Right hindlimb (tissue), 1 donor: ENCODE measurements around the gene LSM10.
A peak's percentile ranks its signal among the peaks of the same experiment; 100 is the strongest.

Experiments used
- DNase-seq: peaks from one replicate; pipeline ENCODE4 v3.0.0-alpha.2; 2018

Gene LSM10

DNA sequence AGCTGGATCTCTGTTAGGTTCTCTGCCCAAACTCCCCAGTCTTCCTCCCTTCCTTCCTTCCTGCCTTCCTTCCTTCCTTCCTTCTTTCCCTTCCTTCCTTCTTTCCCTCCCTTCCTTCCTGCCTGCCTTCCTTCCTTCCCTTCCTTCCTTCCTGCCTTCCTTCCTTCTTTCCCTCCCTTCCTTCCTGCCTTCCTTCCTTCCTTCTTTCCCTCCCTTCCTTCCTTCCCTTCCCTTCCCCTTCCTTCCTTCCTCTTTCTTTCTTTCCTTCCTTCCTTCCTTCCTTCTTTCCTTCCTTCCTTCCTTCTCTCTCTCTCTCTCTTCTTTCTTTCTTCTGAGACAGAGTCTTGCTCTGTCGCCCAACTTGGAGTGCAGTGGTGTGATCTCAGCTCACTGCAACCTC, 8.7 kb upstream of the LSM10 start:
- DNase-seq, result no peak

DNA sequence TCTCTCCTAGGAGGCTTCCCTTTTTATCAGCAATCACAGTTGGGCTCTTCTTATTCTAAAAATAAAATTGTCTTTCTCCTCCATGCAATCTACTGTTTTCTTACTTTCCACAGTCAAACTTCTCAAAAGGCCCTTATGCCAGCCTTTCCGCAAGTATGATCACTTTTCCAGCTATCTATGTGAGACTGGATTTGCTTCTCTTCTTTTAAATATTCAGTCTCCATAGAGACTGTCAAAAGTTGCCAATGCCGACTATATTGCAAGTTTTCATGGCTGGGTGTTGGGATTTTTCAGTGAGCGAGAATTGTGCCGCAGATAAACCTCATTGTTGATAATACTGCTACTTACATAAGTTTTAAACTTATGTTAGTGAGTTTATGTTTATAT, 4.8 kb upstream of the LSM10 start:
- DNase-seq, result no peak

DNA sequence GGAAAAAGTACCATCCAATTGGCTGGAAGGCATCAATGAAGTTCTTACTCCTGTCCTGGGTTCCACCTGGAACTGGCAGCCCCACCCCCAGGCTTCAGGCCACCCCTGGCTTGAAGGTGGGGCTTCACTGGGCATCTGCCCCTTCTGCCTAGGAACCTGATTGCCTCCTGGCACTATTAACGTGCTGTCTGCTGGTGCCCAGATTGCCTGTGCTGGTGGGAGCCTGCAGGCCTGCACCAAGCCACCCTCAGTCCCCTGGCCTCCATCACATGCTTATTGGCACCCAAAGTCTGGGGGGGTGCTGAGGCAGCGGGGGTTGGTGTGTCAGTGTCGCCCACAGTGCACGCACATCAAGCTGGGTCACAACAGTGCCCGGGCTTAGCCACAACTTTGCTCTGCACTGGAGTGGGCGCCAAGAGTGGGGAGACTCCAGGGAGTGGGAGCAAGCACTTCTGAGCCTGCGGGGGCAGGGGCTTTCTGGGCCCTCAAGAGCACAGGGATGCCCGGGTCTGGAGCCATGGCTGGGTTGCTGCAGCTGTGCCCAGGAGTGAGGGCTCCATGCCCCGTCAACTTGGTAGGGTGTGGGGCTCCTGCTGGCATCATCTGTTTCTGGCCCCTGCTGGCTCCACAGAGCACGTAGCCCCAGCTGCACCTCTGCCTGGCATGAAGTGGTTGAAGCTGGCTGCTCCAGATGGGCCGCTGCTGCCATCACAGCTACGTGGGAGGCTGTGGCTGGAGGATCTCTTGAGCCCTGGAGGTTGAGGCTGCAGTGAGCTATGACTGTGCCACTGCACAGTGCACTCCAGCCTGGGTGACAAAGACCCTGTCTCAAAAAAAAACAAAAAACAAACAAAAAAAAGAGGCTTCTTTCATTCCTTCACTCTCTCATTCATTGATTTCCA, 4.1 kb upstream of the LSM10 start:
- no peak for DNase-seq

DNA sequence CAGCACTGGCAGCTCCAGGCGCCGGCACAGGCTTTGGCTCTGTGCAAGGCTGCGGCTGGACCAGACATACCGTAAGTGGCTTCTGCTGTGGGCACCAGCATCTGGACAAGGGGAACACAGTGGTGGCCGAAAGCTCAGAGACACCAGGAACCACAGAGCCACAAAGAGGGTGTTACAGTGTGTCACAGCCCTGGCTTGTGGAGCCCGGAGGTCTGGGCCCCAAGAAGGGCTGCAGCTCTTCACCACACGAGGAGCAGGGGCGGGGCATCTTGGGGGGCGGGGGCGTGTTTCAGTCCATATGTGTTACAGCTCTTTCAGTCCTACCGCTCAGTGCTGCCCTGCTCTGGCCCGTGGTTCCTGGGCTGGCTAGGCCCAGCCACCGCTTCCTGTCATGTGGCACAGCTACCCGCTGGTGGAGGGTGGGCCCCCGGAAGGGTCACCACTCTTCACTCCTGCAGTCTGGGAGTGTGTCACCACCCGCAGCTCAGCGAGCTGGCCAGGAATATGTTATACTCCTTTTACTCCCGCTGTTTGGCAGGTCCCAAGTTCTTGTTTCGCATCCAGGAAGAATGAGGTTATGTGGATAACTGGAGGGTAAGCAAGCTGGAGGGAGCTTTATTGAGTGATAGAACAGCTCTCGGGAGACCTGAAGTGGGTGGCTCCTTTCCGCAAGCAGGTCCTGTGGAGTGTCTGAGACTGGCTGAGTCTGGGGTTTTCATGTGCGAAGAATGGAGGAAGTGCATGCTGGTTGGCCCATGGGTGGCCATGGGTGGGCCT, 3.3 kb upstream of the LSM10 start:
- DNase-seq, result peak; percentile 78

DNA sequence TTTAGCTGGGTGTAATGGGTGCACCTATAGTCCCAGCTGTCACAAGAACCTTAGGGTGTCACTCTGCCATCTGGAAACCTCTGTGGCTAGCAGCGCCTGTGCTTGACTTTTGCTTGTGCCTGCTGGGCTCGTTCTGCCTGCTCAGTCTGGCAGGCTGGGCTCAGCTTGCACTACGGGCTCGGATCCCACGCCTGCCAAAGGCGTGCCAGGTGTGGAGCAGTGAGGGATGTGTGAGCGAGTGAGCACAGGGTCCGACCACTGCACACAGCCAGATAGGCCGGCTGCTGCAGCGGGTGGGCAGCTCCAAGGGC, 2.8 kb upstream of the LSM10 start:
- DNase-seq, result no peak

DNA sequence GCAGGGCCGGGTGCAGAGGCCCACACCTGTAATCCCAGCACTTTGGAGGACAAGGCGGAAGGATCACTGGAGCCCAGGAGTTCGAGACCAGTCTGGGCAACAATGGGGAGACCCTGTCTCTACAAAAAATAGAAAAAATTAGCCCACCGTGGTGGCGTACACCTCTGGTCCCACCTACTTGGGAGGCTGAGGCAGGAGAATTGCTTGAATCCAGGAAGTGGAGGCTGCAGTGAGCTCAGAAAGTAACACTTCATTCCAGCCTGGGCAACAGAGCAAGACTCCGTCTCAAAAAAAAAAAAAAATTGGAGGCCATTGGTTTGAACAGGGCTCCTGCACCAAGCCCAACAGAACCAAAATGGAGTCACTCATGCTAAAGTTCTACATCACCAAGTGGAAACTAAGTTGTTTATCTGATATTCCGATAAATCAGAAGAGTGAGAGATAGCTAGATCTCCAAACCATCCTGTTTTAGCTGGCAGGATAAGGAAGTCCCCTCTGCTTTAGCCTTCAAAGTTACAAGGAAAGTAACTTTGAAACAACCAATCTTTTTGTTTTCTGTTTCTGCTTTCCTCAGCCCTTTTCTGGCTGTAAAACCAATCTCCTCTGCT, 766 bp upstream of the LSM10 start:
- no peak for DNase-seq

DNA sequence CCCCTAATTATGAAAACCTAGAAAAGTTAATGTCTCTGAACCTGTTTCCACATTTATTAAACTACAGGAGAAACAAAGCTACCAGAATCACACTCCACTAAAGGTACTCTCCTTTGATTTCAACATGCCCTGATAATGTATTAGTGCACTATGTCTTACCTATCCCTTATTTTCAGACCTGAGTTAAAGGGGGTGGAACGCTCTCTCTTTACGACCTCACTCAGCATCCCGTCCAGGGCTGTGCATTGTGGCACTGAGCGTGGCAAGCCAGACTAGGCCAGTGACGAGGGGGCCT, 678 bp downstream of the LSM10 start:
- DNase-seq, result no peak

DNA sequence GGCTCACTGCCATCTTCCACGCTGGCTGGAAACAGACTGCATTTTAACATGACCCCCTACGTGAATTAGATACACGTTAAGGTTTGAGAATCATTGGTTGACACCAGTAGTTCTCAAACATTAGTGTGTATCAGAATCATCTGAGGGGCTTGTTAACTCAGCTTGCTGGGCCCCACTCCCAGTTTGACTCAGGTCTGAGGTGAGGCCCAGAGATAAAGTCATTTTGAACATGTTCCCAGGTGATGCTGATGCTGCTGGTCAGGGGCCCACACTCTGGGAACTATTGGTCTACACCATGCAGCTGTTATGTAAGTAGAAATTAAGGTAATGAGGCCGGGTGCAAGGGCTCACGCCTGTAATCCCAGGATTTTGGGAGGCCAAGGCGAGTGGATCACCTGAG, 1.3 kb downstream of the LSM10 start:
- no peak for DNase-seq

DNA sequence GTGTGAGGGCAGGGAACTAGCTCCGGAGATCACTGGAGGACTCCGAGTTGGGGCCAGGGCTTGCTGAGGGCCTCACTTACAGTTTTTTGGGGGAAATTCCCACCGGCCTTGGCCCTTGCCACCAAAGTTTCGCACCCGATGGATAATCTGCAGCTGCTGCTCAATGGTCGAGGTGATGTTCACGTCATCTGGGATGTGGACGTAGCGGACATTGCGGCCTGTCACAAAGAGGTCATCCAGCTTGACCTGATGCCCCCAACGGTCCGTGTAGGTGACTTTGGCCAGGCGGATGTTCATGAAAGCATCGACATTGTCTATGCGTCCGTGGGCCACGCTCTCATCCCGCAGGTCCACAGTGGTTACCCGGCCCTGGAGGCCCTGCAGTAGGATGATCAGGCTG, 4.0 kb downstream of the LSM10 start:
- no peak for DNase-seq

DNA sequence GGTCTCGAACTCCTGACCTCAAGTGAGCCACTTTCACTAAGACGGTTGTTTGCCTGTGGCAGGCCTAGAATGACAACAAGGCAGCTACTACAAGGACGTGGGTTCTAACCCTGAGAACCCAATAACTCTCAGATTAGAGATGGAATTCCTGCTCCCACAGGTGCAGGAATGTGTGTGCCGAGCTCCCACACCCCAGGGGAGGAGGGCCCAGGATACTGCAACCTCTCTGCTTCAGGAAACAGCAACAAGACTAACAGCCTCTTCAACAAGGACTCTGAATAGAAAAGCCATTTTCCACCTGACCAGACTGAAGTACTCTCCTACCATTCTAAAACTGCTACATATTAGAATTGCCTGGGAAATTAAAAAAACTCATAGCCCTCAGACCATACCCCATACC, 4.9 kb downstream of the LSM10 start:
- DNase-seq, result no peak

DNA sequence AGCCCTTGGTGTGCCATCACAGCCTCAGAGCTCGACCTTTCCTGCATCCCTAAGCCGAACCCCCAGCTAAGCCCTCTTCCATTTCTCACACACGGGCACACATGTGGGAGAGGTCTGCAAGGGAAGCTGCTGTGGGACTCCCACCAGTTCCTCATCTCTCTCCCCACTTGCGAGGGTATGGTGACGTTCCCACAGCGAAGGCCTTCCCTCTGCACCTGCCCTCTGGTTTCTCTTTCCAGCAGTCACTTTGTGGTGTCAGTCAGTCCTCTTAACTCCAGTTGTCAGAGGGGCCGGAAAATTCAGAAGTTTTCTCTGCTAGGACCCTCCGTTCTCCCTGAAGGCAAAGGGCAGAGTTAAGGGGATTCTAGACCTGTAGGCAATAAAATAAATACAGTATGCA, 6.4 kb downstream of the LSM10 start:
- DNase-seq, result no peak

DNA sequence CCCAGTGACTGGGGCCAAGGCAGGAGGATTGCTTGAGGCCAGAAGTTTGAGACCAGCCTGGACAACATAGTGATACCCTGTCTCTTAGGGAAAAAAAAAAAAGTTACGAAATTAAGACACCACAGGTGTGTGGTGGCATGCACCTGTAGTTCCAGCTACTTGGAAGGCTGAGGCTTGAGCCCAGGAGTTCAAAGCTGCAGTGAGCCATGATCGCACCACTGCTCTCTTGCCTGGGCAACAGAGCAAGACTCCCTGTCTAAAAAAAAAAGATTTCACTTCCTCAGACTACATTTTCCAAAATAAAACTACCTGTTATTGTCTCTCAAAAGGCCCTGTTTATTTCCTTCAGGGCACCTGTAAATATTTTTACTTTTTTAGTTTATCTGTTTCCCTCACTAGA, 7.3 kb downstream of the LSM10 start:
- DNase-seq, result no peak

DNA sequence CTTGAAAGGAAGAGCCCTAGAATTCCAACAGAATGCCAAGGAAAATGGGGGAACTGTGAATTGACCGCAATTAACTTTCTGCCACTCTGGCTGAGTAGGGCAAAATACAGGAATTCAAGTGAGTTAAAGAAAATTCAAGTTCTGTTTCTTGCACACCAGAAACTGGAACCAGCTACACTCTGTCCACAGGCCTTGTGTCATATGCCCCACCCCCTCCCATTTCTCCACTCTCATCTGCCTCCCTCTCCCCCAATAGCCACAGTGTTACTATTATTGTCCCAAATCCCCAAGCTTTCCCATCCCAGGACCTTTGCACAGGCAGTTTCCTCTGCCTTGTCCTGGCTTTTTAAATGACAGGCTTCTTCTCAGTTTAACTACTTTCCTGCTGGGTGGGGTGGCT, 7.7 kb downstream of the LSM10 start:
- DNase-seq, result no peak

DNA sequence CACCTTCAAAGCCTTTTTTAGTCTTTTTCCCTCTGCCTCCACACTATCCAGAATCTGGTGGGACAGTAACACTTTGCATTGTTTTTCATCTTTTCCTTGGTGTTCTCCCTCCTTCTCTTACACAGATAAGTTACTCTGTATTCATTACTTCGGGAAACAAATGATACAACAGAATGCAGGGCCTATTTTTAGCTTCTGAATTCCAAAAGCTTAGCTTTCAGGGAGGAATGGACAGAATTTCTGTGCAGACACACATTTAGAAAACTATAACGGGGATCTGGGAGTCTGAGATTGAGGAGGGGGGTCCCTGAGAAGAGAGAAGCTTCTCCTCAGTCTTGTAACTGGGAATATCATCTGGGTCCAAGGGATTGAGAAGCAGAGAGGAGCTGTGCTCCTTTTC, 8.4 kb downstream of the LSM10 start:
- no peak for DNase-seq

DNA sequence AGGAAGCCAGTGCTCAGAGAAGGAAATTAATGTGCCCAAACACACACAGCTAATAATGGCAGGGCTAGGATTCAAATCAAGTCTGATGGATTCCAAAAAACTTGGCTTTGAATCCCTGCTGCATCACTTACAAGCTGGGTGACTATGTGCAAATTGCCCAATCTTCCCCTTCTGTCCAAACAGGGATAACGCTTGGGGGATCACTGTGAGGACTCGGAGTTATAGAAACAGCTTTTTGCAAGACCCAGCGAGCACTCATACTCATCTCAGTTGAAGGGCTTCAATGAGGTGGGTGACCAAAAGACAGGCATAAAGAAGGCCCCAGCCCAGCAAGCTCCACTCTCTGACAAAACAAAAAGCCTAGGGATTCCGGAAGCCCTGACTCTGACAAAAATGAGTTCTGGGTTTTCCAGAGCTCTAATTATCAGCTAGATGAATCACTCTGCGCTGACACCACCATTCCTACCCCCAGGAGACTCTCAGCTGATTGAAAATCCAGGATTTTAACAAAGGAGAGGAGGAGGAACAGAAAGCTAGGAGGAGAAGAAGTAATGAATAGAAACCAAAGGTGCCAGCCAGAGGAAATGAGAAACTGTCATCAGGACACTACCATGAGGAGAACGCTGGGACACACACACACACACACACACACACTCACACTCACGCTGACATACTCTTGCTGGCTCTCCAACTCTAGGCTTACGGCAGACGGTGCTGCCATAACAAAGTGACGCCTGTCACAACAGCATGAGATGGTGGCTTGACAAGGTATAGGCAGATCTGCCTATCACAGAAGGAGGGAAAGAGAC, 10.4 kb downstream of the LSM10 start:
- DNase-seq, result no peak

DNA sequence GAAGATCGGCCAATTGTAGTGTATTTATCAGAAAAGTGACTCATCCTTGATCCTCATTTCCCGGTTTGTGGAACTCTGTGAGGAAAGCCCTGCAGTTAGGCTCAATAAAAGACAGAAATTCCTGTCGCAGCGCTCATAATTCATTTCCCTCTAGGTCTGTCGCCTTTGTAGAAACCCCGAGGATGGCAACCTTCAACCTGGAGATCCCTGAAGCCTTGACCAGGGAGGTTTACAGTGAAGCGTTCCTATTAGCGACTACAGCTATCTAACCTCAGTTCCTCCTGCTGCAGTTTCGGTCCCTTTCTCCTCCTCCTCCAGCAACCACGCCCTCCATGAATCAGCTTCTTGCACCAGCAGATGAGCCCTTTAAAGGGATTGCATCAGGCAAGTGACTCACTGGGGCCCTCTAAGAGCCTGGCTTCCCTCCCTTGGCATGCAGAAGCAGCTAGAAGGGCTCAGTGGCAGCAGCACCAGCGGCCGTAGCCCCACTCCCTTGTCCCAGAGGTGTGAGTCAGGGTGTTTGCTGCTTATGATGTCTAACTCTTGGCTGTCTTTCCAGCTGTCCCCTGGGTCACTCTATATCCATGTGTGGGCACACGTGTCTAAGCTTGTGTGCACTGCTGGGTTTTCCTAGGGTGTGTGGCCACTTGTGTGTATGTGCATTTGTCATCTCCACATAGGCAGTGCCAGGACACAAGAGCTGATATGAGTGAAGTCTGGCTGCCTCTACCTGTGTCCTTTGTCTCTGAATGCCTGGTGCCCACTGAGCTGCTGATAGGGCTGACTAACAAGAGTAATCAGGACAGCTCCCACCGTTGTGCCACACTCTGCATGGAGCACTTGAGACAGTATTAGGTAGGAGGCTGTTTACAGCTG, 11.2 kb downstream of the LSM10 start:
- peak; percentile 90 for DNase-seq

DNA sequence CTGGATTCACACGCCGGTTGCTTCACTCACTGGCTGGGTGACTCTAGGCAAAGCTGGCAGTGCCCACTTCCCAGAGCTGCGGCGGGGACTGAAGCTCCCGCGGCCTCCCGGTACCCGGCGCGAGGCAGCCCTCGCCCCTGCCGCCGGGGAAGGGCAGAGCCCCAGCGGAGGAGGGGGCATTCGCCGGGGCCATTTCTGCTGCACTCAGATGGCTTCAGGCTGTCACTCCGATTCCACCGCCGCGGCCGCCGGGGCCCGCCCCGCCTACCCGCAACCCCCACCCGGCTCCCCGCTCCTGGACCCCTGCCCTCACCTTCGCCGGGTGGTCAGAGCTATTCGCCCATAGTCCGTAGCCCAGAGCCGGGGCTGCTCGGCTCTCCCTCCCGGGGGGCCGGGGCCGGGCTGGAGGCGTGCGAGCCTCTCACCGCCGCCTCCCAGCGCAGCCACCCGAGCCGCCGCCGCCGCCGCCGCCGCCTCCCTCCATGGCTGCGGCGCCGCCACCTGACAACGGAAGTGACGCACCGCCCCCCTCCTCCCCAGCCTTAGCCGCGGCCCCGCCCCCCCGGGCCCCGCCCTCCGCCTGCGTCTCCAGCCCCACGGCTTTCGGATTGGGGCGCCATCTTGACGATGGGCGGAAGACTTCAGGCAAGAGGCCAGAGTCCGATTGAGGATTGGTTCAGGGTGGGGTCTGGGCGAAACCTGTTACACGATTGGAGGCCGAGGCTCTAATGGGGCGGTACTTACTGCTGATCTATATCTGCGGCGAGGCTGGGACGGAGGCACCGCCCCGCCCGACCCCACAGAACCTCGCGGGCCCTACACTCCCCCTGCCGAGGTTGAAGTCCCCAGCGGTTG, 12.1 kb downstream of the LSM10 start, which contains the start of gene STK40:
Gene STK40 (minus strand): TSS at position 515 of the 855 bp plus-strand sequence. CDS start 24,592 bp downstream, outside the sequence.
- peak; percentile 99 for DNase-seq

DNA sequence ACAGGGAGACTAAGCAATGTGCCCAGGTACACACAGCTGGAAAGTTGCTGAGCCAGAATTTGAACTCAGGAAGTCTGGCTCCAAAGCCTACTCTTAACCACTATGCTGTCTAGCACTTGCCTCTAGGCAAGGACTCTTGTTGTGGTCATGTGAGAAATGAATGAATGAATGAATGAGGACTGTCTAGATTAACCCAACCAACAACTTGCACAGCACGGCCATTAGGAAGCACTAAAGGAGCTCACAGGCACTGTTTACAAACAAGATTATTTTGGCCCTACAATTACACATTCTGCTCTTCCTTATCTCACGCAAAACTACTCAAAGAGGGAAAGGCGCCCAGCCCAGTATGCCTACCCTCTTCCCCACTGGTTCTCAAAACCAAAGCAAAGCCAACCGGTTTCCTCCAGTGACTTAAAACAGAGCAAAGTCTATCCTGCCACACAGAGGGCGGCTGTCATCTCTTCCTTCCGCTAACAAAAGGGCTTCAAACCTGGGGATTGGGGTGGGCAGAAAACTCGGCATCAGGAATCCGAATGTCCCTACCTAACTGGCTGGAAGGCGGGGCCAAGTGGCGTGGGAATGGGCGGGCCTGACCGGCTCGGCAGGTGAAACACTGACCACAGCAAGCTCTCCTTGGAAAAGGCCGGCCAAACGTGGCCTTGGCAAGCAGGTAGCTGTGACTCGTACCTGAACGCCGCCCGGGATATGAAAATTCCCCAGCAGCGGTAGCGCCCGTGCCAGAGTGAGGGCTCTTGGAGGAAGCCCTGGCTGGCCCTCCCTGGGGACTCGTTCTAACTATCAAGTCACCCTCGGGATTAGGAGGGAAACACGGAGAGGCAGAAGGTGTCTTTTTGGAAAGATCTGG, 12.9 kb downstream of the LSM10 start:
- peak; percentile 46 for DNase-seq

DNA sequence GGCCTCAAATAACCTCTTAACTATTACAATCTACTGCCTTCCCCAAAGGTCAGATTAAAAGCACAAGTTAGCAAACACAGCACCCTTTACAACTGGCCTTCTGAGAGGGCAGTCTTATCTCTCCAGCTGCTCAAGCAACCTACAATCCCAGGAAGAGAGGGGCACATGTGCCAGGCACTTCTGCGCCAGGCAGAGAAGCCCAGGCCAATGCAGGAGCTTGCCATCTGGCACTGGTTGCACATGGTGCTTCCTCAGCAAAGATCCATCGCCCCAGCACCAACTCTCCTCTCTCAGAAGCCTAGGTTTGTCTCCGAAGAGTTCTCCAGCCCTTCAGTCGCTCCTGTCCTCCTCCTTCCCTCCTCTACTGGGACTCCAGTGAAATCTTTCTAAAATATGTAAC, 14.5 kb downstream of the LSM10 start:
- DNase-seq, result no peak

DNA sequence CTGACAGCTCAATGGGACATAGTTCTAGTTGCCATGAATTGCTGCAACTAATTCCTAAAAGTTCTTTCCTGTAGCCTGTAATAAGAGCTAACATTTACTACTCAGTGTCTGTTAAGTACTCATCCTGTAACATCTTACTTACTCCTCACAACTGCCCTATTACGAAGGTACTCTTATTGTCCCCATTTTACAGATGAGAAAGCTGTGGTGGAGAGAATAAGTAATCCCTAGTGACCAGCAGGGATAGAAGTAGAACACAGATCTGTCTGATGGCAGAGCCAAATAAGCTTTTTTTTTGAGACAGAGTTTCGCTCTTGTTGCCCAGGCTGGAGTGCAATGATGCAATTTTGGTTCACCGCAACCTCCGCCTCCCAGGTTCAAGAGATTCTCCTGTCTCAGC, 15.0 kb downstream of the LSM10 start:
- DNase-seq, result no peak
